CD4-positive, alpha-beta T cell (primary cell): ENCODE measurements around the gene SEC14L2. TPM values are rescaled to one million over a fixed set of nuclear protein-coding genes. Genes with fewer than 3 reads are reported as not detected.

Experiments used
- ATAC-seq: fragments of 200-7000 bp; cut with Tn5 transposase; one replicate; pipeline ENCODE4 v1.10.0; 2022; ENCODE audit warnings: mild to moderate bottlenecking; ENCODE audit not compliant: poor library complexity
- CTCF ChIA-PET: fragments of 350-600 bp; sonication (Branson Sonifier 250); formaldehyde crosslinking; loops from one replicate; lab custom pipeline; 2021; ENCODE audit warnings: antibody characterized with exemption, inconsistent platforms; lab: Charles Lee
- POLR2A ChIA-PET: fragments of 350-600 bp; sonication (Branson Sonifier 250); formaldehyde crosslinking; loops from one replicate; lab custom pipeline; 2021; ENCODE audit warnings: antibody characterized with exemption, inconsistent platforms; lab: Charles Lee
- DNase-seq, 14 experiments: peaks; one replicate each; pipeline ENCODE4 v3.0.0-alpha.2; 2013 to 2020; ENCODE audit warnings: mixed read lengths in 2 of 14
- H3K27ac ChIP-seq, 2 donors: one replicate each; pipeline versions ENCODE4 v1.5.1 to v1.7.0; 2013; ENCODE audit warnings: low read length in 2 of 2, low read depth in 1 of 2, mild to moderate bottlenecking in 1 of 2
- H3K27me3 ChIP-seq, 2 experiments: 1 replicate in 1 of 2; 2 replicates in 1 of 2; pipeline versions ENCODE4 v1.6.1 to v1.7.0; 2013; ENCODE audit warnings: low read length in 2 of 2, control low read depth in 1 of 2, mild to moderate bottlenecking in 1 of 2, moderate library complexity in 1 of 2; ENCODE audit not compliant: insufficient read depth in 2 of 2, control insufficient read depth in 1 of 2
- H3K36me3 ChIP-seq: one replicate; pipeline ENCODE4 v1.6.1; 2013; ENCODE audit warnings: low read length, control low read depth; ENCODE audit not compliant: insufficient read depth
- H3K4me1 ChIP-seq: one replicate; pipeline ENCODE4 v1.6.1; 2013; ENCODE audit warnings: low read length, control low read depth; ENCODE audit not compliant: insufficient read depth
- H3K4me3 ChIP-seq: one replicate; pipeline ENCODE4 v1.5.1; 2013; ENCODE audit warnings: mild to moderate bottlenecking, low read length, moderate library complexity
- H3K9me3 ChIP-seq, 2 experiments: 1 replicate in 1 of 2; 2 replicates in 1 of 2; pipeline versions ENCODE4 v1.6.1 to v1.7.0; 2013; ENCODE audit warnings: low read length in 2 of 2, mild to moderate bottlenecking in 2 of 2, control low read depth in 1 of 2, moderate library complexity in 1 of 2; ENCODE audit not compliant: control insufficient read depth in 1 of 2, insufficient read depth in 1 of 2
- H3K27ac Mint-ChIP-seq: one replicate; pipeline ENCODE4 v1.8.0; 2020; ENCODE audit warnings: mixed read lengths
- H3K27me3 Mint-ChIP-seq: one replicate; pipeline ENCODE4 v1.8.0; 2021; ENCODE audit warnings: mixed read lengths
- H3K36me3 Mint-ChIP-seq: one replicate; pipeline ENCODE4 v1.8.0; 2021; ENCODE audit warnings: low read depth, mixed read lengths
- H3K4me1 Mint-ChIP-seq: one replicate; pipeline ENCODE4 v1.8.0; 2021; ENCODE audit warnings: low read depth, mixed read lengths
- H3K4me3 Mint-ChIP-seq: one replicate; pipeline ENCODE4 v1.8.0; 2020; ENCODE audit warnings: mild to moderate bottlenecking, mixed read lengths
- H3K9me3 Mint-ChIP-seq: one replicate; pipeline ENCODE4 v1.8.0; 2020; ENCODE audit warnings: mixed read lengths
- CTCF ChIP-seq: fragments of 200-600 bp; IDR thresholded peaks from one replicate; pipeline ENCODE4 v1.8.0; 2022; ENCODE audit warnings: antibody characterized with exemption, mild to moderate bottlenecking
- intact Hi-C, 2 experiments: fragments of 100-400 bp; cut with DNase I in 1 of 2; cut with micrococcal nuclease in 1 of 2; formaldehyde crosslinking; loops; one replicate each; pipeline versions ENCODE4 v1.15.1 to v1.9.0; 2023 to 2025; cut with DNase I, micrococcal nuclease
- total RNA-seq, 174 experiments: library from RNA in 2 of 174; stranded (reverse) in 2 of 174; gene quantifications; one replicate each; pipeline ENCODE4 v1.2.3 and lab custom pipeline; 2021 to 2026

SEC14L2 gene
- total RNA-seq, 2 experiments from 2014 or later = 74.6 to 79.8 TPM

- Histone ChIP-seq H3K4me3 (no peak overlapping the region), H3K27ac (no peak overlapping the region), H3K36me3 (peaks cover 14% of the 10 kb centered on the region), H3K9me3 (no peaks in the 10 kb centered on the region), H3K27me3 (no peaks in the 10 kb centered on the region), H3K4me1 (peaks cover 42% of the 10 kb centered on the region)
- Mint-ChIP-seq H3K27ac (peak overlapping the region; percentile 98), H3K27me3 (no peaks in the 10 kb centered on the region), H3K4me3 (no peak overlapping the region), H3K9me3 (no peaks in the 10 kb centered on the region), H3K36me3 (peaks cover 30% of the 10 kb centered on the region), H3K4me1 (peaks cover 41% of the 10 kb centered on the region)
- intact Hi-C loops = loop anchor here (2.0 to 10.0 kb wide), 5 partner anchors 57 to 593 kb away; partner anchors contain the start of genes ASCC2 (in 1 of the 2) and CASTOR1 (in 1 of the 2)
- CTCF ChIA-PET = interaction anchor here (1.8 kb wide), 1 partner anchor 8 kb away, joined by 12 read pairs; no protein-coding TSS in a partner anchor
- POLR2A ChIA-PET = interaction anchor here (0.9 kb wide), 1 partner anchor 30 kb away, joined by 3 read pairs; no protein-coding TSS in a partner anchor
- ATAC-seq (no peak), DNase-seq (no peak)
- TF ChIP-seq CTCF = no peak
Measured at GRCh38 chr22:30427871-30428270, 31.1 kb downstream of the SEC14L2 start.

- no peak for ATAC-seq
- ChIA-PET CTCF (no interaction called here), POLR2A (no interaction called here)
- Mint-ChIP-seq H3K4me3 (peak overlapping the region; percentile 3), H3K4me1 (peaks cover 31% of the 10 kb centered on the region), H3K27ac (no peak overlapping the region), H3K27me3 (no peaks in the 10 kb centered on the region), H3K36me3 (peaks cover 17% of the 10 kb centered on the region), H3K9me3 (no peaks in the 10 kb centered on the region)
- H3K27ac ChIP-seq = no peak overlapping the region
- peaks cover 31% of the 10 kb centered on the region for H3K4me1 ChIP-seq
- peaks cover 0 to 4% of the 10 kb centered on the region in 2 experiments for H3K9me3 ChIP-seq
- peaks cover 14% of the 10 kb centered on the region for H3K36me3 ChIP-seq
- no peak for DNase-seq
- no peak overlapping the region for H3K4me3 ChIP-seq
- no peaks in the 10 kb centered on the region for H3K27me3 ChIP-seq
- intact Hi-C loops = loop anchor here (5.0 to 10.0 kb wide), 3 partner anchors 57 to 595 kb away; partner anchors contain the start of genes ASCC2 (in 1 of the 2) and CASTOR1 (in 1 of the 2)
- no peak for TF ChIP-seq CTCF
Measured at GRCh38 chr22:30429887-30430286, 33.1 kb downstream of the SEC14L2 start.

- CTCF ChIA-PET = interaction anchor here (0.9 kb wide), 1 partner anchor 40 kb away, joined by 4 read pairs; no protein-coding TSS in a partner anchor
- Mint-ChIP-seq H3K27me3 (no peaks in the 10 kb centered on the region), H3K9me3 (peaks cover 4% of the 10 kb centered on the region), H3K4me3 (no peak overlapping the region), H3K4me1 (peaks cover 32% of the 10 kb centered on the region), H3K27ac (no peak overlapping the region), H3K36me3 (peaks cover 14% of the 10 kb centered on the region)
- H3K4me1 ChIP-seq = peaks cover 31% of the 10 kb centered on the region
- H3K27me3 ChIP-seq = no peaks in the 10 kb centered on the region
- ATAC-seq (no peak), DNase-seq (no peak)
- peaks cover 14% of the 10 kb centered on the region for H3K36me3 ChIP-seq
- H3K9me3 ChIP-seq = peaks cover 5 to 14% of the 10 kb centered on the region in 2 experiments
- H3K27ac ChIP-seq = no peak overlapping the region
- intact Hi-C loops = no loop called here
- TF ChIP-seq CTCF = no peak
- no peak overlapping the region for H3K4me3 ChIP-seq
- POLR2A ChIA-PET = interaction anchor here (0.7 to 1.5 kb wide), 2 partner anchors 20 to 33 kb away, joined by 3 read pairs; no protein-coding TSS in a partner anchor
Measured at GRCh38 chr22:30430933-30431332, 34.1 kb downstream of the SEC14L2 start.
